ENCODE measurements around the gene CHIT1.

CHIT1 gene

GRCh38 chr1:203207751-203208150, 21.7 kb downstream of the CHIT1 start:
- Mint-ChIP-seq H3K27ac (ENCODE audit: low read depth) (no peak overlapping the region), H3K27me3 (peaks cover 8% of the 10 kb centered on the region), H3K9me3 (no peaks in the 10 kb centered on the region), H3K36me3 (ENCODE audit: insufficient read depth) (no peaks in the 10 kb centered on the region), H3K4me1 (no peaks in the 10 kb centered on the region), H3K4me3 (no peak overlapping the region)
- ATAC-seq (replicated peaks; ENCODE audit: extremely low read depth, poor library complexity, severe bottlenecking) (no peak), DNase-seq (ENCODE audit: low spot score in 2 of 2) (no peak)

GRCh38 chr1:203206129-203206687, 23.3 kb downstream of the CHIT1 start:
- ATAC-seq (replicated peaks; ENCODE audit: extremely low read depth, poor library complexity, severe bottlenecking): no peak
- H3K27me3 Mint-ChIP-seq: peaks cover 23% of the 10 kb centered on the region
- no peaks in the 10 kb centered on the region for H3K4me1 Mint-ChIP-seq
- DNase-seq (ENCODE audit: low spot score in 2 of 2): no peak
- no peak overlapping the region for H3K4me3 Mint-ChIP-seq
- H3K27ac Mint-ChIP-seq (ENCODE audit: low read depth): no peak overlapping the region
- H3K36me3 Mint-ChIP-seq (ENCODE audit: insufficient read depth): no peaks in the 10 kb centered on the region
- H3K9me3 Mint-ChIP-seq: no peaks in the 10 kb centered on the region

GRCh38 chr1:203204756-203205155, 24.7 kb downstream of the CHIT1 start:
- DNase-seq (ENCODE audit: low spot score in 2 of 2) (no peak), ATAC-seq (replicated peaks; ENCODE audit: extremely low read depth, poor library complexity, severe bottlenecking) (no peak)
- Mint-ChIP-seq H3K4me1 (no peaks in the 10 kb centered on the region), H3K9me3 (no peaks in the 10 kb centered on the region), H3K27me3 (peaks cover 38% of the 10 kb centered on the region), H3K36me3 (ENCODE audit: insufficient read depth) (no peaks in the 10 kb centered on the region), H3K27ac (ENCODE audit: low read depth) (no peak overlapping the region), H3K4me3 (no peak overlapping the region)

GRCh38 chr1:203202431-203203245, 26.8 kb downstream of the CHIT1 start:
- no peak overlapping the region for H3K27ac Mint-ChIP-seq (ENCODE audit: low read depth)
- H3K27me3 Mint-ChIP-seq: peaks cover 52% of the 10 kb centered on the region
- DNase-seq (ENCODE audit: low spot score in 2 of 2) (no peak), ATAC-seq (replicated peaks; ENCODE audit: extremely low read depth, poor library complexity, severe bottlenecking) (no peak)
- no peaks in the 10 kb centered on the region for H3K9me3 Mint-ChIP-seq
- no peaks in the 10 kb centered on the region for H3K4me1 Mint-ChIP-seq
- H3K4me3 Mint-ChIP-seq: no peak overlapping the region
- no peaks in the 10 kb centered on the region for H3K36me3 Mint-ChIP-seq (ENCODE audit: insufficient read depth)

GRCh38 chr1:203201516-203202205, 27.8 kb downstream of the CHIT1 start:
- Mint-ChIP-seq H3K36me3 (ENCODE audit: insufficient read depth) (no peaks in the 10 kb centered on the region), H3K27me3 (peaks cover 61% of the 10 kb centered on the region), H3K4me3 (no peak overlapping the region), H3K4me1 (no peaks in the 10 kb centered on the region), H3K27ac (ENCODE audit: low read depth) (no peak overlapping the region), H3K9me3 (no peaks in the 10 kb centered on the region)
- DNase-seq (ENCODE audit: low spot score in 2 of 2) (no peak), ATAC-seq (replicated peaks; ENCODE audit: extremely low read depth, poor library complexity, severe bottlenecking) (no peak)

- no peak for DNase-seq (ENCODE audit: low spot score in 2 of 2)
- no peak overlapping the region for H3K4me3 Mint-ChIP-seq
Observed at GRCh38 chr1:203200916-203201315, 28.6 kb downstream of the CHIT1 start.

GRCh38 chr1:203199816-203200571, 29.5 kb downstream of the CHIT1 start:
- Mint-ChIP-seq H3K36me3 (ENCODE audit: insufficient read depth) (no peaks in the 10 kb centered on the region), H3K27me3 (peaks cover 72% of the 10 kb centered on the region), H3K27ac (ENCODE audit: low read depth) (no peak overlapping the region), H3K4me3 (no peak overlapping the region), H3K9me3 (no peaks in the 10 kb centered on the region), H3K4me1 (no peaks in the 10 kb centered on the region)
- DNase-seq (ENCODE audit: low spot score in 2 of 2) (no peak), ATAC-seq (replicated peaks; ENCODE audit: extremely low read depth, poor library complexity, severe bottlenecking) (no peak)

More at GRCh38 chr1:203200916-203201315, 28.6 kb downstream of the CHIT1 start:
- H3K9me3 Mint-ChIP-seq: no peaks in the 10 kb centered on the region
- H3K36me3 Mint-ChIP-seq (ENCODE audit: insufficient read depth): no peaks in the 10 kb centered on the region
- no peak for ATAC-seq (replicated peaks; ENCODE audit: extremely low read depth, poor library complexity, severe bottlenecking)
- H3K27ac Mint-ChIP-seq (ENCODE audit: low read depth): no peak overlapping the region
- peaks cover 64% of the 10 kb centered on the region for H3K27me3 Mint-ChIP-seq
- no peaks in the 10 kb centered on the region for H3K4me1 Mint-ChIP-seq

GRCh38 chr1:203199481-203199815, 30.0 kb downstream of the CHIT1 start:
- no peaks in the 10 kb centered on the region for H3K36me3 Mint-ChIP-seq (ENCODE audit: insufficient read depth)
- ATAC-seq (replicated peaks; ENCODE audit: extremely low read depth, poor library complexity, severe bottlenecking) (no peak), DNase-seq (ENCODE audit: low spot score in 2 of 2) (no peak)
- no peaks in the 10 kb centered on the region for H3K9me3 Mint-ChIP-seq
- no peaks in the 10 kb centered on the region for H3K4me1 Mint-ChIP-seq
- no peak overlapping the region for H3K27ac Mint-ChIP-seq (ENCODE audit: low read depth)
- no peak overlapping the region for H3K4me3 Mint-ChIP-seq
- peaks cover 72% of the 10 kb centered on the region for H3K27me3 Mint-ChIP-seq

- H3K36me3 Mint-ChIP-seq (ENCODE audit: insufficient read depth): no peaks in the 10 kb centered on the region
- H3K4me1 Mint-ChIP-seq: no peaks in the 10 kb centered on the region
- no peak for ATAC-seq (replicated peaks; ENCODE audit: extremely low read depth, poor library complexity, severe bottlenecking)
- DNase-seq (ENCODE audit: low spot score in 2 of 2): no peak
- H3K4me3 Mint-ChIP-seq: no peak overlapping the region
- H3K27me3 Mint-ChIP-seq: peaks cover 72% of the 10 kb centered on the region
- no peaks in the 10 kb centered on the region for H3K9me3 Mint-ChIP-seq
- no peak overlapping the region for H3K27ac Mint-ChIP-seq (ENCODE audit: low read depth)
Observed at GRCh38 chr1:203199002-203199401, 30.5 kb downstream of the CHIT1 start.

- Mint-ChIP-seq H3K4me3 (no peak overlapping the region), H3K4me1 (no peaks in the 10 kb centered on the region), H3K27me3 (peaks cover 63% of the 10 kb centered on the region), H3K9me3 (no peaks in the 10 kb centered on the region), H3K27ac (ENCODE audit: low read depth) (no peak overlapping the region), H3K36me3 (ENCODE audit: insufficient read depth) (no peaks in the 10 kb centered on the region)
- ATAC-seq (replicated peaks; ENCODE audit: extremely low read depth, poor library complexity, severe bottlenecking) (no peak), DNase-seq (ENCODE audit: low spot score in 2 of 2) (no peak)
Observed at GRCh38 chr1:203197625-203198024, 31.8 kb downstream of the CHIT1 start.

GRCh38 chr1:203196371-203196770, 33.1 kb downstream of the CHIT1 start:
- Mint-ChIP-seq H3K4me3 (no peak overlapping the region), H3K27ac (ENCODE audit: low read depth) (no peak overlapping the region), H3K9me3 (no peaks in the 10 kb centered on the region), H3K36me3 (ENCODE audit: insufficient read depth) (no peaks in the 10 kb centered on the region), H3K27me3 (peaks cover 50% of the 10 kb centered on the region), H3K4me1 (no peaks in the 10 kb centered on the region)
- DNase-seq (ENCODE audit: low spot score in 2 of 2) (no peak), ATAC-seq (replicated peaks; ENCODE audit: extremely low read depth, poor library complexity, severe bottlenecking) (no peak)

GRCh38 chr1:203190949-203191348, 38.5 kb downstream of the CHIT1 start:
- Mint-ChIP-seq H3K4me1 (no peaks in the 10 kb centered on the region), H3K27ac (ENCODE audit: low read depth) (no peak overlapping the region), H3K36me3 (ENCODE audit: insufficient read depth) (no peaks in the 10 kb centered on the region), H3K27me3 (peaks cover 34% of the 10 kb centered on the region), H3K4me3 (no peak overlapping the region), H3K9me3 (no peaks in the 10 kb centered on the region)
- no peak for ATAC-seq (replicated peaks; ENCODE audit: extremely low read depth, poor library complexity, severe bottlenecking)
- no peak for DNase-seq (ENCODE audit: low spot score in 2 of 2)

Measured in central memory CD8-positive, alpha-beta T cell (primary cell).